GM20431 (cell line): Measurements from ENCODE around the gene CAMK1D.
"Not testable (repeated sequence)": the region's sequence is repeated elsewhere in the genome, so short reads cannot be mapped to it uniquely, and the experiment has no call there.

Experiments
- in situ Hi-C: fragments of 300-500 bp; cut with MseI, MboI; formaldehyde crosslinking; loops from one replicate; pipeline ENCODE4 v1.15.0; 2020; ENCODE audit warnings: low sequenced_read_pairs; ENCODE audit not compliant: unreplicated experiment

Gene CAMK1D

GRCh38 chr10:12535656-12536055, 186.3 kb downstream of the CAMK1D start:
- in situ Hi-C loops = no loop called here

- in situ Hi-C loops = no loop called here
These were observed 189.2 kb downstream of the CAMK1D start for GRCh38 chr10:12538491-12538995.

GRCh38 chr10:12539350-12540164, 190.2 kb downstream of the CAMK1D start:
- in situ Hi-C loops = no loop called here

GRCh38 chr10:12540341-12540781, 191.0 kb downstream of the CAMK1D start:
- in situ Hi-C loops = no loop called here

GRCh38 chr10:12541446-12542067, 192.2 kb downstream of the CAMK1D start:
- in situ Hi-C loops = no loop called here

GRCh38 chr10:12542133-12542670, 192.9 kb downstream of the CAMK1D start:
- in situ Hi-C loops = no loop called here

GRCh38 chr10:12543589-12543988, 194.2 kb downstream of the CAMK1D start:
- in situ Hi-C loops = no loop called here

- in situ Hi-C loops = not testable (repeated sequence)
These were observed 196.9 kb downstream of the CAMK1D start for GRCh38 chr10:12546160-12546802.

GRCh38 chr10:12547301-12547771, 198.0 kb downstream of the CAMK1D start:
- in situ Hi-C loops = no loop called here

- in situ Hi-C loops = no loop called here
These were observed 199.9 kb downstream of the CAMK1D start for GRCh38 chr10:12549297-12549696.

GRCh38 chr10:12550994-12551393, 201.6 kb downstream of the CAMK1D start:
- in situ Hi-C loops = no loop called here

GRCh38 chr10:12556039-12556438, 206.7 kb downstream of the CAMK1D start:
- in situ Hi-C loops = no loop called here

- in situ Hi-C loops = no loop called here
These were observed 210.3 kb downstream of the CAMK1D start for GRCh38 chr10:12559578-12560178.

- in situ Hi-C loops = no loop called here
These were observed 212.0 kb downstream of the CAMK1D start for GRCh38 chr10:12561307-12561706.

- in situ Hi-C loops = no loop called here
These were observed 212.4 kb downstream of the CAMK1D start for GRCh38 chr10:12561720-12562119.

GRCh38 chr10:12563489-12563888, 214.1 kb downstream of the CAMK1D start:
- in situ Hi-C loops = no loop called here

GRCh38 chr10:12564173-12564572, 214.8 kb downstream of the CAMK1D start:
- in situ Hi-C loops = no loop called here

- in situ Hi-C loops = no loop called here
These were observed 217.1 kb downstream of the CAMK1D start for GRCh38 chr10:12566161-12567115.

- in situ Hi-C loops = no loop called here
These were observed 219.2 kb downstream of the CAMK1D start for GRCh38 chr10:12568391-12569009.
